GM21526 (cell line): ENCODE results near the gene AJM1.

Experiments used
- ATAC-seq: cut with Tn5 transposase; IDR thresholded peaks from one replicate; pipeline ENCODE4 v1.9.1; 2021; ENCODE audit warnings: moderate library complexity; ENCODE audit not compliant: unreplicated experiment, low FRiP score

AJM1 gene

DNA sequence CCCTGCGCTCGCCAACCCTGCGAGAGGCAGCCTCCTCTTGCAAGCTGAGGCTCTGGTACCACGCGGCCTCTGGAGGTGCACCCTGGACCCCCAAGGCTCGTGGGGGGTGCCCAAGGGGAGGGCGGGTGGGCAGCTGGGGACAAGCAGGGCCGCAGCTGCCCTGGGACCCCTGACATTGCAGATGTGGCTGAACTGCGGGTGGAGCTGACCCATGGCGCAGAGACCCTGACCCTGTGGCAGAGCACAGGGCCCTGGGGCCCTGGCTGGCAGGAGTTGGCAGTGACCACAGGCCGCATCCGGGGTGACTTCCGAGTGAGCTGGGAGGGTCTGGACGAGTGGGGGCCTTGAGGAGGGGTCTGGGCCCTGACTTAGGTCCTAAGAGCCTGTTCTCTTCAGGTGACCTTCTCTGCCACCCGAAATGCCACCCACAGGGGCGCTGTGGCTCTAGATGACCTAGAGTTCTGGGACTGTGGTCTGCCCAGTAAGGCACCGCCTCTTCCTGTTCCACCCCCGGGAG lies 11.4 kb downstream of the AJM1 start:
- no peak for ATAC-seq

DNA sequence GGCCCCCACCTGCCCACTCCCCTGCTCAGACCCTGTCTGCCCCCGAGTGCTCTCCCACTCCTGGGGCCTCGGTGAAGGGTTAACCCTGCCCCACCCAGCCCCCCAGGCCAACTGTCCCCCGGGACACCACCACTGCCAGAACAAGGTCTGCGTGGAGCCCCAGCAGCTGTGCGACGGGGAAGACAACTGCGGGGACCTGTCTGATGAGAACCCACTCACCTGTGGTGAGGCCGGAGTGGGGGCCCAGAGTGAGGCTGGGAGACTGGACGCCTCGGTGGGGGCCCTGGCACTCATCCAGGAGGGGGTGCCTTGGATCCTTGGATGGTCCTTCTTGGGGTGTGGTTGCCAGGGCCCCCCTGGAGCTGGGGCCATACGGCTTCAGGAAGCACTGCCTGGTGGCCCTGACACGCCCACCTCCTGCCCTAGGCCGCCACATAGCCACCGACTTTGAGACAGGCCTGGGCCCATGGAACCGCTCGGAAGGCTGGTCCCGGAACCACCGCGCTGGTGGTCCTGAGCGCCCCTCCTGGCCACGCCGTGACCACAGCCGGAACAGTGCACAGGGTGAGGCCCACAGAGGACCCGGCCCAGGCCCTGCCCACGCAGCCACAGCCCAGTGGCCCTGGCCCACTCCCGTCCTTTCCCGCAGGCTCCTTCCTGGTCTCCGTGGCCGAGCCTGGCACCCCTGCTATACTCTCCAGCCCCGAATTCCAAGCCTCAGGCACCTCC lies 12.0 kb downstream of the AJM1 start:
- ATAC-seq, result no peak

DNA sequence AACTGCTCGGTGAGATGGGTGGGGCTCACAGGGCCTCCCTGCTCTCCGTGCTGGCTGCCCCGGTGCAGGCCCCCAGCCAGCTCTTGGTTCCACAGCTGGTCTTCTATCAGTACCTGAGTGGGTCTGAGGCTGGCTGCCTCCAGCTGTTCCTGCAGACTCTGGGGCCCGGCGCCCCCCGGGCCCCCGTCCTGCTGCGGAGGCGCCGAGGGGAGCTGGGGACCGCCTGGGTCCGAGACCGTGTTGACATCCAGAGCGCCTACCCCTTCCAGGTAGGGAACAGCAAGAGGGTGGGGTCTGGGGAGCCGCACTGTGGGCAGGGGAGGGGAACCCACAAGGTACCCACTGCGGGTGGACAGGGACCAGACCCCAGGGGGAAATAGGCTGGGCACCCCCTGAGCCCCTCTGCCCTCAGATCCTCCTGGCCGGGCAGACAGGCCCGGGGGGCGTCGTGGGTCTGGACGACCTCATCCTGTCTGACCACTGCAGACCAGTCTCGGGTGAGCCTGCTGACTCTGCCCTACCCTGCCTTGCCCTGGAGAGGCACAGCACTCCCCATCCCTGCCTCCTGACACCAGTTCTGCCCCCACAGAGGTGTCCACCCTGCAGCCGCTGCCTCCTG lies 12.7 kb downstream of the AJM1 start:
- no peak for ATAC-seq

DNA sequence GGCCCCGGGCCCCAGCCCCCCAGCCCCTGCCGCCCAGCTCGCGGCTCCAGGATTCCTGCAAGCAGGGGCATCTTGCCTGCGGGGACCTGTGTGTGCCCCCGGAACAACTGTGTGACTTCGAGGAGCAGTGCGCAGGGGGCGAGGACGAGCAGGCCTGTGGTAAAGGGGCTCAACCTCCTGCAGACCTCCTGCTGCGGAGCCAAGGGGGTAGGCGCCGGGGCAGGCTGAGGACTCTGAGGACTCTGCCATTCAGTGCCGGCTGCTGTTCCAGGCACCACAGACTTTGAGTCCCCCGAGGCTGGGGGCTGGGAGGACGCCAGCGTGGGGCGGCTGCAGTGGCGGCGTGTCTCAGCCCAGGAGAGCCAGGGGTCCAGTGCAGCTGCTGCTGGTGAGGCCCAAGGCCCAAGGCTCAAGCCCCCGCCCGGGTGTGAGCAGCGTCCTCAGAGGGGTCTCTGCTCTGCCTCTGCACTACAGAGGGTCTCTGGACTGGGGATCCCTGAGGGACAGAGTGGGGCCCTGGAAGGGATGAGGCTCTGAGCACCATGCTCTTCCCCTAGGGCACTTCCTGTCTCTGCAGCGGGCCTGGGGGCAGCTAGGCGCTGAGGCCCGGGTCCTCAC lies 13.3 kb downstream of the AJM1 start:
- ATAC-seq, result no peak

DNA sequence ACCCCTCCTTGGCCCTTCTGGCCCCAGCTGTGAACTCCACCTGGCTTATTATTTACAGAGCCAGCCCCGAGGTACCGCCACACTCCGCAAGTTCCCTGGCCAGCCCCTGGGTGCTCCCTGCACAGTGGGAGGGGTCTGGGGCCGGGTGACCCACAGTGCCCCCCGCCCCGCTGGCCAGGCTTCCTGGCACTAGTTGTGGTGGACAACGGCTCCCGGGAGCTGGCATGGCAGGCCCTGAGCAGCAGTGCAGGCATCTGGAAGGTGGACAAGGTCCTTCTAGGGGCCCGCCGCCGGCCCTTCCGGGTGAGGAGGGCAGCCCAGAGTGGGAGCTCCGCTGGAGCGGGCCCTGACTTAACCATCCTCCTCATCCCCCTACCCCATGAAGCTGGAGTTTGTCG lies 13.8 kb downstream of the AJM1 start:
- ATAC-seq, result no peak

DNA sequence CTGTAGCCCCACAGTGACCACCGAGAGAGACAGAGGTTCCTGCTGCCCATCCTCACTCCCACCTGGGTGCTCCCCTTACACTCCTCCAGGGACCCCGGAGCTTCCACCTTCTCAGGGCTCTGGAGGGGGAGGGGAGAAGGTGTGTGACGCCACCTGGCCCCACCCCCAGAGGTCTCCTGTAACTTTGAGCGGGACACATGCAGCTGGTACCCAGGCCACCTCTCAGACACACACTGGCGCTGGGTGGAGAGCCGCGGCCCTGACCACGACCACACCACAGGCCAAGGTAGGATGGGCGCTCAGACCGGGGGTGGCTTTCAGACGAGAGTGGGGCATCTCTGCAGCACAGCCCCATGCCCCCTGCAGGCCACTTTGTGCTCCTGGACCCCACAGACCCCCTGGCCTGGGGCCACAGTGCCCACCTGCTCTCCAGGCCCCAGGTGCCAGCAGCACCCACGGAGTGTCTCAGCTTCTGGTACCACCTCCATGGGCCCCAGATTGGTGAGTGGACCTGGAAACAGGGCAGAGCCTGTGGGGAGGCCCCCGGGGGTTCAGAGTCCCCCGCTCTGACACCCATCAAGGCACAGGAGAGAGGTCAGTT lies 14.4 kb downstream of the AJM1 start:
- ATAC-seq, result no peak

DNA sequence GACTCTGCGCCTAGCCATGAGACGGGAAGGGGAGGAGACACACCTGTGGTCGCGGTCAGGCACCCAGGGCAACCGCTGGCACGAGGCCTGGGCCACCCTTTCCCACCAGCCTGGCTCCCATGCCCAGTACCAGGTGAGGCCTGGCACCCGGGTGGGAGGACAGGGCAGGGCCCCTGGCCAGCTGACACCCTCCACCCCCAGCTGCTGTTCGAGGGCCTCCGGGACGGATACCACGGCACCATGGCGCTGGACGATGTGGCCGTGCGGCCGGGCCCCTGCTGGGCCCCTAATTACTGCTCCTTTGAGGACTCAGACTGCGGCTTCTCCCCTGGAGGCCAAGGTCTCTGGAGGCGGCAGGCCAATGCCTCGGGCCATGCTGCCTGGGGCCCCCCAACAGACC lies 14.9 kb downstream of the AJM1 start:
- no peak for ATAC-seq

DNA sequence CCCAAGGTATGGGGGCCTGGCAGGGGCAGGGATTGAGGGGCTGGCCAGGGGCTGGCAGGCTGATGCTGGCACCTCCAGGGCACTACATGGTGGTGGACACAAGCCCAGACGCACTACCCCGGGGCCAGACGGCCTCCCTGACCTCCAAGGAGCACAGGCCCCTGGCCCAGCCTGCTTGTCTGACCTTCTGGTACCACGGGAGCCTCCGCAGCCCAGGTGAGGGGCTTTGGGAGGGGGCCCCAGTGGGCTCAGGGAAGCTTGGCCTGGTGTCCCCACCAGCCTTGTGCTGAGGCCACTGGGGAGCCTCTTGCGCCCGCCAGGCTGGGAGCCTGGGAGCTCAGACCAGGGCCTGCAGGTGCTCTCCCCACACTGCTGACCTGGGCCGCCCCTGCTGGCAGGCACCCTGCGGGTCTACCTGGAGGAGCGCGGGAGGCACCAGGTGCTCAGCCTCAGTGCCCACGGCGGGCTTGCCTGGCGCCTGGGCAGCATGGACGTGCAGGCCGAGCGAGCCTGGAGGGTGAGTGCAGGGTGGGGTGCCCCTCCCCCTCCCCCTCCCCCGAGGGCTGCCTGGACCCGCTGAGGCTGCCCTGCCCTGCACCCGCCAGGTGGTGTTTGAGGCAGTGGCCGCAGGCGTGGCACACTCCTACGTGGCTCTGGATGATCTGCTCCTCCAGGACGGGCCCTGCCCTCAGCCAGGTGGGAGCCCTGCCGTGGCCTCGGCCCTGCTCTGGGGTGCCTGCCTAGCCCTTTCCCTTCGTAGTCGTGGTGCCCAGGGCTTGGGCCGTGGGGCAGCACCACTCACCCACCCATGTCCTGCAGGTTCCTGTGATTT lies 15.5 kb downstream of the AJM1 start:
- ATAC-seq, result no peak

DNA sequence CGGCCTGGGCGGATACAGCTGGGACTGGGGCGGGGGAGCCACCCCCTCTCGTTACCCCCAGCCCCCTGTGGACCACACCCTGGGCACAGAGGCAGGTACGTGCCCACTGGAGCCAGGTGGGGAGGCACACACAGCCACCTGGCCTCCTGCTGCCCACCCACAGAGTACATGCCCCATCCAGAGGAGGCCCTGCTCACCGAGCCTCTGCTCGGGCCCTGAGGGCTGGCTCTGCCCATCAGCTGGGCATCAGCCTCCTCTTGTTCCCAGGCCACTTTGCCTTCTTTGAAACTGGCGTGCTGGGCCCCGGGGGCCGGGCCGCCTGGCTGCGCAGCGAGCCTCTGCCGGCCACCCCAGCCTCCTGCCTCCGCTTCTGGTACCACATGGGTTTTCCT lies 16.2 kb downstream of the AJM1 start:
- ATAC-seq, result no peak

DNA sequence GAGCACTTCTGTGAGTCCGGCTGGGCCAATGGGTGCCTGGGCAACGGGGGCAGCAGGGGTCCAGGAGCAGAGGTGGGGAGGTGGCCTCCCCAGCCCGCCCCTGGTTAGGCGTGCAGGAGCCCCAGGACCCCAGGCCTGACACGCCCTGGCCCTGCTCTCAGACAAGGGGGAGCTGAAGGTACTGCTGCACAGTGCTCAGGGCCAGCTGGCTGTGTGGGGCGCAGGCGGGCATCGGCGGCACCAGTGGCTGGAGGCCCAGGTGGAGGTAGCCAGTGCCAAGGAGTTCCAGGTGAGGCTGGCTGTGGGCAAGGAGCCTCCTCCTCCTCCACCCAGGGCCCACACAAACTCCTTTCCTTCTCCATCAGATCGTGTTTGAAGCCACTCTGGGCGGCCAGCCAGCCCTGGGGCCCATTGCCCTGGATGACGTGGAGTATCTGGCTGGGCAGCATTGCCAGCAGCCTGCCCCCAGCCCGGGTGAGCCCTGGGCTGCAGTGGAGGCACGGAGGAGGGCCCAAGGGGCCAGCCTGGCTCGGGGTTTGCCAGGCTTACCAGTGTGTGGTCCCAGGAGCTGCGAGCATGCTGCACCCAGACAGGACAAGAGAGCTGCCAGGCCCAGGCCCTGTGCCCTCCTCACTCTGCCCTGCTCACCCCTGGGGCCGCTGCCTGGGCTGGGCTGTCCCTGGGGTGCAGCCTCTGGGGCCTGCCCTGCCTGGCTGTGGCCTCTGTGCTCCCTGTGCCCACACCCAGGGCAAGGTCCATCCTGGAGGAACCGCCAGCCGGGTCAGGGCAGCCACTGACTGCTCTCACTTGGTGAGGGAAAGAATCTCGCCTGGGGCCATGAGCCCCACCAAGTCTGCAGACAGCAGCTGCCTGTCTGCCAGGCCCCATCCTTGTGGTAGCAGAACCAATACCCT lies 16.8 kb downstream of the AJM1 start:
- ATAC-seq, result no peak

DNA sequence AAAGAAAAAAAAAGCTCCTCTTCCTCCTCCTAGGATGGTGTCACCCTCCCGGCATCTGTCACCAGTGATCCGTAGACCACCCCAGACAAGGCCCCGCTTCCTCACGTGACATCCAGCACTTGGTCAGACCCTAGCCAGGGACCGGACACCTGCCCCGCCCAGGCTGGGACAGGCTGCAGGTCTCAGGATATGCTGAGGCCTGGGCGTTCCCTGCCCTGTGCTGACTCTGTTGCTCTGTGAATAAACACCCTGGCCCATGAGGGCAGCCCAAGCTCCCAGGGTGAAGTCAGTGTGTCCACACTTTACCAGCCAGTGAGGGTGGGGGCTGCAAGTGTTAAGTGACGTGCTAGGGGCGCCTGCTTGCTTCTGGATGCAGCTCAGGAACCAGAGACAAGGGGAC lies 18.3 kb downstream of the AJM1 start:
- ATAC-seq, result no peak

DNA sequence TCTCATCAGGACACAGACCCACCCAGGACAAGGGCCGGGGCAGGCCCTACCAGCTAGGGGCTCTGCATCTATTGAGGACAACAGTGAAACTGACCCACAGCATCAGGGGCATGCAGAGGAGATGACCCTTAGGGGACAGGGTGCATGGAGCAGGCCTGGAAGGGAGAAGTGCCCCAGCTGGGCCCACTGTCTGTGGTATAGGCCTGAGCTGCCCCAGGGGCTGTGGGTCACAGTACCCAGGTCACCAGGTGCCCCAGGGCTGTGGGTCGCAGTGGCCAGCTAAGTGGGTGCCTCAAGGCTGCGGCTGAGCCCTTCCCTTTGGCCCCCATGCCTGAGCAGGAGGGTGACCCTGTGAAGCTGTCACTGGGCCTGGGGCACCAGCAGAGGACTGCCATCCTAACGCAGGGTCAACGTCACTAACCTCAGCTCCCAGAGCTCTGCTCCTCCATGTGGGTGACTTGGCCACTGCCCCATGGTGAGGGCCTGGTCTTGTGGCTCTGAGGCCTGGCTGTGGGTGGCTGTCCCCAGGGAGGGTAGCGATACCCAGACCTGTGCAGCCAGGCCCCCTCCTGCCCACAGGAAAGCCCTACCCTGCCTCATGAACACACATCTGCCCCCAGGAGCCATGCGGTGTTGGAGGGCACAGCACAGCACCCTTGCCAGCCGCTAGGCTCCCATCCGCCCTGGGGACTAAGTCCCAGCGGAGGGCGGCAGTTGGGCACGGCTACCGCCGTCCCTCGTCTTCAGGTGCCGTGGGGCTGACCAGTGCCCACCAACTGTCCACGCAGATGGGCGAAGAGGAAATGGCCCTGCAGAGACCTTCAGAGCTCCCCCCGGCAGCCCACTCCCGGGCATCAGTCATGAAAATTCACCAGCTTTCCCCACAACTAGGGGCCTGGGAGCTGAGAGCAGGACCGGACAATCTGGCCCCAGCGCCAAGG lies 18.9 kb downstream of the AJM1 start:
- no peak for ATAC-seq

DNA sequence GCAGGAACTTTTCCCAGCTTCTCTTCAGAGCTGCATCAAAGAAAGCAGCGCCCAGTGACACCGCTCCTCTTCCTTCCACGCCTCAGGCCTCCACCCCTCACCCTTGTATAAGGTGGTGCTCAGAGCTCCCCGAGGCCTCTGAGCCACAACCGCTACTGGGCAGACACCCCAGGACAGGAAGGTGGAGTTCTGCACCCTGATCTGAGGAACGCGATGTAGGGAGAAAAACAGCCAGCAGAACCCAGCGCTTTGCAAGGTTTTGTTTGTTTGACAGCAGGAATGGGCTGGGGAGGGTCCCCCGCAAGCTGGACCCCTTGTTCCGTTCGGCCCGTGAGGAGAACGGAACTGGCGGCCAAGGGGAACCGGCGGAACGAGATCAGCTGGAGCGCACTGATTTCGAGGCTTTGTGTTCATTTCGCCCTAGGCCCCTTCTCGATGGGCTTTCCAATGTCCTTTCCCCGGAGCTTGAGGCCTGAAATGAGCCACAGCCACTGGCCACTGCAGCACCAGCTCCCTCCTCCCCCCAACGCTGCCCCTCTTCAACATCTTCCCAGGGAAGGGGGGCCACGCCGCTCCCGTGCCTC lies 19.7 kb downstream of the AJM1 start:
- no peak for ATAC-seq

DNA sequence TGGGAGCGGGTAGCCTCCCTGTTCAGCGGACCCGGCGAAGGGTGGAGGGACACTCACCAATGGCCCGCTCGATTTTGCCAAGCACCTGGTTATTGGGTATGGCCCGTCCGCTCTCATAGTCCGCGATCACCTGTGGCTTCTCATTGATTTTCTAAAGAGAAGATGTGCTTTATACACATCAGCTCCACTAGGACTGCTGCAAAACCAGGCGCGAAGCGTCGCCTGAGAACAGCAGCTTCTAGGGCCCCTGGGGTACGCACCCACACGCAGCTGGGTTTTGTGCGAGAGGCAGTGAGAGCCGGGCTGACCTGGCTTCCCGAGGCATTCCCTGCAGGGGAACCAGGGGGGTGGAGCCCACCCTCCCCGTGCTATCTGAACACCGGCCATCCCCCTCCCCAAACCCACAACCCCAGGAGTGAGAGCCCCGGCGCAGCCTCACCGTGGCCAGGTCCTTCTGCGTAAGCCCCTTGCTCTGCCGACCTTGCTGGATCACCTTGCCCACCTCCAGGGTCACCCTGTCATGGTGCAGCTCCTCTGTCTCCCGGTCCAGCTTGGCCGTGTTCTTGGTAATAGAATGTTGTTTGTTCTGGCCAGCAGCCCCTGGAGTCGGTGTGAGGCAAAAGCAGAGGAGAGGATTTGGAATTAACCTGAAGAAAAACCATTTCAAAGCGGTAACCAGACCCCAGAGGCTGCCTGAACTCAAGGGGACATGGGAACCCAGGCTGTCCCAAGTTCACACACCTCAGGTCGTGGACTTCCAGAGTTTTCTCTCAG lies 20.8 kb downstream of the AJM1 start:
- ATAC-seq, result no peak

DNA sequence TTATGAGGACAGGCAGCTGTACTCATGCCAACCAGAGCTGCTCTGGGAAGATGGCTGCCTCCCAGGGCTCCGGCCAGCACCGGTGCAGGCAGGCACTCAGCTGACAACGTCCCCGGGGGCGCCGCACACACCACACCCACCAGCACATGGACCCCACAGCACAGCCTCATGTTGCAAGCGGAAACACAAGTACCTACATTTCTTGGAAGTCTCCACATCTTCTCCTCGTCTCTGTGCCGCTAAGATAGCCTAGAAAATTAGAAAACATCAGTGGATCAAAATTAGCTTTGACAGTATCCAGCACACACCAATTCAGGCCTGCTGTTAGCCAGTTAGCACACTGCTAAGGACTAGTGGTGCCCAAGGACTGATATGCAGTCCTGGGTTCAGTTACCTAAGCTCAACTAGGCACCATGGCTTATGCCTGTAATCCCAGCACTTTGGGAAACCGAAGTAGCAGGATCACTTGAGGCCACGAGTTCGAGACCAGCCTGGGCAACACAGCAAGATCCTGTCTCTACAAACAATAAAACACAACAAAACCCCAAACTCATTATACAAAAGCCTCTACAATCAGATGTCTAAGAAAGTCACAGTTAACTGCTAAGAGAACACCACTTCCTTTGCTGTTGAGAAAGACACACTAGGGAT lies 21.5 kb downstream of the AJM1 start:
- ATAC-seq, result no peak

DNA sequence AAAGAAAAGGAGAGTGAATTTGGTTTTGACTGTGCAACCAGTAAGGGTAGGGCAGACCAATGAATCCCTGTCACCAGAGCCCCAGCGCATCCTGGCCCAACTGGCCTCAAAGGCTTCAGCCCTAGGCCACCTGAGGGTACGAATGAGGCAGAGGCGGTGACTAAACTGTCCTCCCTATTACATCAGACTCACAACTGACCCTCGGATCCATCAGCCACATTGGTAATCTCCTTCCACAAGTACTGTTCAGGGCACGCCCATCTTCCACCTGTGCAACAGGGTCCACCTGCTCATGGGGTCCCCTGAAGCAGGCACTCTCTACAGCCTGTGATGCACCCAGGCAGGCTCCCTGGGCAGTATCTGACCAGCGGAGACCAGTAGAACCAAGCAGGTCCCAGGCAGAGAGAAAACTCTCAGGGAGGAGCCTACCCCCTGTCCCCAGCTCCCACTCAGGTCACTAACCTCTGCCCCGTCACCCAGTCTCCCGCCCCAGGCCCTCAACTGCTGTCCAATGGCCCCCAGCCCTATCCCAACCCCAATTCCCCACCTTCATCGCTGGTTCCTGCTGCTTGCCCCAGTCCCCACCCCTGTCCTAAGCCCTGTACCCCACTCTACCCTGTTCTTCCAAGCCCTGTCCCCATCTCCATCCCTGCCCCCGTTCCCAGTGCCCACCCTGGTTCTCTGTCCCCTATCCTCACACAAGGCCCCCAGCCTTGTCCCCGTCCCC lies 22.9 kb downstream of the AJM1 start:
- no peak for ATAC-seq
